Measurements from ENCODE around the gene FOSB. TPM values are rescaled to one million over a fixed set of nuclear protein-coding genes. Genes with fewer than 3 reads are reported as not detected.

FOSB gene
- total RNA-seq, 6 donors from 2014 or later, result 8.8 to 152 (median 94.9) TPM; not detected in 1

DNA sequence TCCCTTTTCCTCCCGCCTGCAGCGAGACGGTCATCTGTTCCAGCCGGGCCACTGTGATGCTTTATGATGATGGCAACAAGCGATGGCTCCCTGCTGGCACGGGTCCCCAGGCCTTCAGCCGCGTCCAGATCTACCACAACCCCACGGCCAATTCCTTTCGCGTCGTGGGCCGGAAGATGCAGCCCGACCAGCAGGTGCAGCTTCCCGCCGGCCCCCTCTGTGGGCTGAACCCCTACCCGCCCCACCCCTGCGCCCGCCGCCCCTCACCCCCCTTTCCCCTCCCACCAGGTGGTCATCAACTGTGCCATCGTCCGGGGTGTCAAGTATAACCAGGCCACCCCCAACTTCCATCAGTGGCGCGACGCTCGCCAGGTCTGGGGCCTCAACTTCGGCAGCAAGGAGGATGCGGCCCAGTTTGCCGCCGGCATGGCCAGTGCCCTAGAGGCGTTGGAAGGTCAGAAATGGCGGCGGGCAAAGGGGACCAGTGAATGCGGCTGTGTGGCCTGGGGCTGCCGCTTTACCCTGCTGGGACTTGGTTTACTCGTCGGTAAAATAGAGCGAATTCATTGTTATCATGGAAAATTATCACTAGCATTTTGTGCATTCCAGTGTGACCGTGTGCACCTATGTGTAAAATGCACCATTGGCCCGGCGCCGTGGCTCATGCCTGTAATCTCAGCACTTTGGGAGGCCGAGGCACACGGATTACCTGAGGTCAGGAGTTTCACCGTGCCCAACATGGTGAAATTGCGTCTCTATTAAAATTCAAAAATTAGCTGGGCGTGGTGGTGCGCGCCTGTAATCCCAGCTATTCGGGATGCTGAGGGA is 50.1 kb downstream of the FOSB start:
- Histone ChIP-seq H3K4me1 (peaks cover 20 to 46% (median 32%) of the 10 kb centered on the region in 4 donors), H3K27ac (no peak overlapping the region), H3K9me3 (no peaks in the 10 kb centered on the region), H3K27me3 (no peaks in the 10 kb centered on the region), H3K4me3 (no peak overlapping the region), H3K36me3 (peaks cover 3 to 60% (median 47%) of the 10 kb centered on the region in 4 donors)
- ATAC-seq (ENCODE audit: low FRiP score in 2 of 2) (no peak), DNase-seq (peak in 1 of 2 donors; percentile 63)
- TF ChIP-seq EP300 (IDR thresholded peaks at IDR 0.05), result no peak
- no peak for TF ChIP-seq POLR2A (IDR thresholded peaks at IDR 0.05)
- no peak for TF ChIP-seq POLR2AphosphoS5 (IDR thresholded peaks at IDR 0.05)
- TF ChIP-seq, protein P1, sequence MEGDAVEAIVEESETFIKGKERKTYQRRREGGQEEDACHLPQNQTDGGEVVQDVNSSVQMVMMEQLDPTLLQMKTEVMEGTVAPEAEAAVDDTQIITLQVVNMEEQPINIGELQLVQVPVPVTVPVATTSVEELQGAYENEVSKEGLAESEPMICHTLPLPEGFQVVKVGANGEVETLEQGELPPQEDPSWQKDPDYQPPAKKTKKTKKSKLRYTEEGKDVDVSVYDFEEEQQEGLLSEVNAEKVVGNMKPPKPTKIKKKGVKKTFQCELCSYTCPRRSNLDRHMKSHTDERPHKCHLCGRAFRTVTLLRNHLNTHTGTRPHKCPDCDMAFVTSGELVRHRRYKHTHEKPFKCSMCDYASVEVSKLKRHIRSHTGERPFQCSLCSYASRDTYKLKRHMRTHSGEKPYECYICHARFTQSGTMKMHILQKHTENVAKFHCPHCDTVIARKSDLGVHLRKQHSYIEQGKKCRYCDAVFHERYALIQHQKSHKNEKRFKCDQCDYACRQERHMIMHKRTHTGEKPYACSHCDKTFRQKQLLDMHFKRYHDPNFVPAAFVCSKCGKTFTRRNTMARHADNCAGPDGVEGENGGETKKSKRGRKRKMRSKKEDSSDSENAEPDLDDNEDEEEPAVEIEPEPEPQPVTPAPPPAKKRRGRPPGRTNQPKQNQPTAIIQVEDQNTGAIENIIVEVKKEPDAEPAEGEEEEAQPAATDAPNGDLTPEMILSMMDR (IDR thresholded peaks at IDR 0.05), result no peak
- WGBS, 2 donors, result 90 to 94% methylated on average over 46 to 50 of the region's 50 CpGs

DNA sequence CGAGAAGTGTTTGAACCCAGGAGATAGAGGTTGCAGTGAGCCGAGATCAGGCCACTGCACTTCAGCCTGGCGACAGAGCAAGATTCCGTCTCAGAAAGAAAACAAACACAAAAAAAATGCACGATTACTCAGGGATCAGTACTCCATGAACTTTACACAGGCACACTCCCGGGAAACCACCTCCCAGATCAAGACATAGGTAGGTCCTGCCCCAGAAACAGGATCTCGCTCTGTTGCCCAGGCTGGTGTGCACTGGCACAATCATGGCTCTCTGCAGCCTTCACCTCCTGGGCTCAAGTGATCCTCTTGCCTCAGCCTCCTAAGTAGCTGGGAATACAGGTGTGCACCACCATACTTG is 50.7 kb downstream of the FOSB start:
- H3K9me3 ChIP-seq, result no peaks in the 10 kb centered on the region
- 84% methylated on average over 7 of the region's 7 CpGs for WGBS, 2 donors
- TF ChIP-seq EP300 (IDR thresholded peaks at IDR 0.05) (no peak), POLR2A (IDR thresholded peaks at IDR 0.05) (no peak), POLR2AphosphoS5 (IDR thresholded peaks at IDR 0.05) (no peak)
- TF ChIP-seq, protein P1 (IDR thresholded peaks at IDR 0.05), result no peak
- ATAC-seq (ENCODE audit: low FRiP score in 2 of 2) (no peak), DNase-seq (no peak)
- no peaks in the 10 kb centered on the region for H3K27me3 ChIP-seq
- peaks cover 22 to 43% (median 31%) of the 10 kb centered on the region in 4 donors for H3K4me1 ChIP-seq
- H3K36me3 ChIP-seq, result peaks cover 3 to 64% (median 50%) of the 10 kb centered on the region in 4 donors
- H3K27ac ChIP-seq, result no peak overlapping the region
- no peak overlapping the region for H3K4me3 ChIP-seq

DNA sequence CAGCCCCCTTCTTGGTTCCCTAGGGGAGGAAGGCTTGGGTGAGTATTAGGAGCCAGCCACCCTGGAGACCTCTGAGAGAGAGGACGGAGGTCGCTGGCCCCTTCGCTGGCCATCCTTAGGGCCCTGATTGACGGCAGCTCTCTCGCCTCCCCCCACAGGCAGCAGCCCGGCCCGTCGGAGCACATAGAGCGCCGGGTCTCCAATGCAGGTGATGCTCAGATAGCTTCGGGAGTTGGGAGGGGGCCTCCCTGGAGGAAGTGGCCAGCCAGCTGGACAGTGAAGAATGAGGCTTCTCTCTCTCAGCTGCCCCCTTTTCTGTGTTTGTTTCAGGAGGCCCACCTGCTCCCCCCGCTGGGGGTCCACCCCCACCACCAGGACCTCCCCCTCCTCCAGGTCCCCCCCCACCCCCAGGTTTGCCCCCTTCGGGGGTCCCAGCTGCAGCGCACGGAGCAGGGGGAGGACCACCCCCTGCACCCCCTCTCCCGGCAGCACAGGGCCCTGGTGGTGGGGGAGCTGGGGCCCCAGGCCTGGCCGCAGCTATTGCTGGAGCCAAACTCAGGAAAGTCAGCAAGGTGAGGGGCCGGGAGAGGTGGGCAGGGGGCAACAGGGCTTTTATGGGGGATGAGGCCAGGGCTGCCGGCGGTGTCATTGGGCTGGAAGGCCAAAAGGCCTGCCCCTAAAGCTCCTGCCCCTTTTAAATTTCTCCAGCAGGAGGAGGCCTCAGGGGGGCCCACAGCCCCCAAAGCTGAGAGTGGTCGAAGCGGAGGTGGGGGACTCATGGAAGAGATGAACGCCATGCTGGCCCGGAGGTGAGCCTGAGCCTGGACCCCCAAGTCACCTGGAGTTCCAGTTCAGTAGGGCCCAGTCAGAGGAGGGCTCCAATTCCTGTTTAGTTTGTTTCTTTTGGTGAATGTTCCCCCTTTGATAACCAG is 54.5 kb downstream of the FOSB start:
- Histone ChIP-seq H3K9me3 (no peaks in the 10 kb centered on the region), H3K36me3 (peaks cover 11 to 93% (median 81%) of the 10 kb centered on the region in 4 donors), H3K4me3 (no peak overlapping the region), H3K27ac (peak overlapping the region in 1 of 4 donors; percentile 35), H3K27me3 (no peaks in the 10 kb centered on the region), H3K4me1 (peaks cover 3 to 15% (median 10%) of the 10 kb centered on the region in 4 donors)
- DNase-seq, result peak in 1 of 2 donors; percentile 53
- TF ChIP-seq POLR2AphosphoS5 (IDR thresholded peaks at IDR 0.05) (no peak), EP300 (IDR thresholded peaks at IDR 0.05) (no peak), POLR2A (IDR thresholded peaks at IDR 0.05) (no peak)
- TF ChIP-seq, protein P1 (IDR thresholded peaks at IDR 0.05), result no peak
- no peak for ATAC-seq (ENCODE audit: low FRiP score in 2 of 2)
- 88 to 93% methylated on average over 13 to 22 of the region's 24 CpGs for WGBS, 2 donors

DNA sequence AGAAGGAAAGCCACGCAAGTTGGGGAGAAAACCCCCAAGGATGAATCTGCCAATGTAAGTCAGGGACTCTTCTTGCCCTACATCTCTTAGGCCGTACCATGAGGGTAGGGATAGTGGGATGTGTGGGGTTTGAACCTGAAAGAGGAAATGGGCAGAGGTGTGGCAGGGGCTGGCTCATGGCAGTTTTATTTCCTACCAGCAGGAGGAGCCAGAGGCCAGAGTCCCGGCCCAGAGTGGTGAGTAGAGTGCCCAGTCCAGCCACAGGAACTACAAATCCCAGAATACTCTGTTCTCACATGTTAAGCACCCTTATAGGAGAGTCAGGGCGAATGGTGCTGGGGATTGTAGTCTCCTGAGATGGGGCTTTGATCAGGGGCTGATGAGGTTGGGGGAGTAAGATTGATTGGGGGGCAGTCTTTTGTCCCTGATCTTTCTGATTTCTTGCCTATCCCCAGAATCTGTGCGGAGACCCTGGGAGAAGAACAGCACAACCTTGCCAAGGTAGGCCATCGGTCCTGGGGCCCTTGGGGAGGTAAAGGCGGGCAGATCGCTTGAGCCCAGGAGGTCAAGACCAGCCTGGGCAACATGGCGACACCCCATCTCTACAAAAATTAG is 56.0 kb downstream of the FOSB start:
- Histone ChIP-seq H3K36me3 (peaks cover 9 to 82% (median 69%) of the 10 kb centered on the region in 4 donors), H3K4me1 (peaks cover 8 to 26% (median 14%) of the 10 kb centered on the region in 4 donors), H3K4me3 (no peak overlapping the region), H3K27ac (peak overlapping the region in 1 of 4 donors; percentile 23), H3K27me3 (no peaks in the 10 kb centered on the region), H3K9me3 (no peaks in the 10 kb centered on the region)
- ATAC-seq (ENCODE audit: low FRiP score in 2 of 2) (peak; percentile 96 to 97), DNase-seq (peak in 1 of 2 donors; percentile 86)
- WGBS, 2 donors, result 65 to 67% methylated on average over 9 of the region's 9 CpGs
- TF ChIP-seq, protein P1 (IDR thresholded peaks at IDR 0.05), result peak; percentile 83 to 93 (median 92)
- no peak for TF ChIP-seq EP300 (IDR thresholded peaks at IDR 0.05)
- TF ChIP-seq POLR2A (IDR thresholded peaks at IDR 0.05), result no peak
